Posterior cingulate gyrus (tissue), 11 donors: ENCODE results near the gene GPLD1.

Experiments used
- DNase-seq, 10 donors: peaks; one replicate each; pipeline versions ENCODE4 v3.0.0 to v3.0.0-alpha.2; 2020 to 2021; ENCODE audit warnings: mixed read lengths in 3 of 10
- intact Hi-C: fragments of 100-400 bp; cut with DNase I; formaldehyde crosslinking; loops from one replicate; pipeline ENCODE4 v1.15.1; 2023

The GPLD1 gene

GRCh38 chr6:24464253-24465038, 24.9 kb downstream of the GPLD1 start:
- DNase-seq = no peak
- intact Hi-C loops = no loop called here

DNA sequence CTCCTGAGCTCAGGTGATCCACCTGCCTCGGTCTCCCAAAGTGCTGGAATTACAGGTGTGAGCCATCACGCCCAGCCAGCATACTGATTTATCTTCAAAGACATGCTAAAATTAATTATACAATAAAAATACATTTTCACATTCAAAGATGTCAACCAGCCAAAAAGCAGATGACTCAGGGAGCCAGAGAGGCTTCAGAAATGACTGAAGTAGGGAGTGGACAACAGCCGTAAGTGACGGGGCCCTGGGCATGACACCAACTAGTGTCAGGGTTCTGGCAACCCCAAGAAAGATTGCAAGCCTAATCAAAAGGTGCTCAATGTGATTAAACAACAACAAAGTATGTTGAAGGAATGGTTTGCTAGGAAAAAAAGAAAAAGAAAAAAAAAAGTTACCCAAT, 28.4 kb downstream of the GPLD1 start:
- intact Hi-C loops = no loop called here
- no peak for DNase-seq

GRCh38 chr6:24458941-24459340, 30.4 kb downstream of the GPLD1 start:
- intact Hi-C loops = no loop called here
- no peak for DNase-seq

GRCh38 chr6:24458134-24458533, 31.2 kb downstream of the GPLD1 start:
- DNase-seq = no peak
- intact Hi-C loops = no loop called here

GRCh38 chr6:24455061-24455460, 34.3 kb downstream of the GPLD1 start:
- intact Hi-C loops = no loop called here
- no peak for DNase-seq

GRCh38 chr6:24454452-24454851, 34.9 kb downstream of the GPLD1 start:
- intact Hi-C loops = no loop called here
- DNase-seq = no peak

GRCh38 chr6:24453921-24454320, 35.5 kb downstream of the GPLD1 start:
- intact Hi-C loops = no loop called here
- DNase-seq = no peak

DNA sequence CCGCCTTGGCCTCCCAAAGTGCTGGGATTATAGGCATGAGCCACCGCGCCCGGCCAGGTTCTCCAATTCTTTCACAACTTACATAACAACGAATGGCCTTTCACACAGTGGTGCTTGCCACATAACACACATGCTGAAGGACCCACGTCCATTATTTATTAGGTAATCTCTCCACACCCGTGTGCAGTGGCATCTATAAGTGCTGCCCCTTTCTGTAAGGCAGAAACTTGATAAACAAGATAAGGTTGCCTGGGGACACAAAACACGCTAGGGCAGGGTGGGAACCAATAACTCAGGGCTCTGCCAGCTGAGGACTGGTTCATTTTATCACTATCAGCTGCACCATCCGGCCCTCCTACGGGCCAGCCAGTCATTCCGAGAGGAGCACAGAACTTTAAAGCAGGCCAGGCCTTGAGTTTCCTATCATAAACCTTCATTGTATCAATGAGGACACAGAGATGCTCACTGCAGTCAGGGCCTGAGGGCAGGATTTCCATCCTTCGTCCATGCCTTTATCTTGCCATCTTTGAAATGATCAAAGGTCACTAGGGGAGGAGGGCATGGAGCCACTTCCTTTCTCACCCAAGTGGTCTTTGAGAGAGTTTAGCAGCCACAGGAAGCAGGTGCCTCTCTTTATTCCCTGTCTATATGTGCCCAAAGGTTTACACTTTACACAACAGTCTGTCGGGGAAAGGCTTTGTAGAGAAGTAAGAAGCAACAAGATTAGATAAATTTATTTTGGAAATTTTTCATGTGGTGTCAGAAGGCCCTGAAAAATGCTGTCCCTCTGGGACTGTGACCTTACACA, 37.6 kb downstream of the GPLD1 start:
- no peak for DNase-seq
- intact Hi-C loops = no loop called here

DNA sequence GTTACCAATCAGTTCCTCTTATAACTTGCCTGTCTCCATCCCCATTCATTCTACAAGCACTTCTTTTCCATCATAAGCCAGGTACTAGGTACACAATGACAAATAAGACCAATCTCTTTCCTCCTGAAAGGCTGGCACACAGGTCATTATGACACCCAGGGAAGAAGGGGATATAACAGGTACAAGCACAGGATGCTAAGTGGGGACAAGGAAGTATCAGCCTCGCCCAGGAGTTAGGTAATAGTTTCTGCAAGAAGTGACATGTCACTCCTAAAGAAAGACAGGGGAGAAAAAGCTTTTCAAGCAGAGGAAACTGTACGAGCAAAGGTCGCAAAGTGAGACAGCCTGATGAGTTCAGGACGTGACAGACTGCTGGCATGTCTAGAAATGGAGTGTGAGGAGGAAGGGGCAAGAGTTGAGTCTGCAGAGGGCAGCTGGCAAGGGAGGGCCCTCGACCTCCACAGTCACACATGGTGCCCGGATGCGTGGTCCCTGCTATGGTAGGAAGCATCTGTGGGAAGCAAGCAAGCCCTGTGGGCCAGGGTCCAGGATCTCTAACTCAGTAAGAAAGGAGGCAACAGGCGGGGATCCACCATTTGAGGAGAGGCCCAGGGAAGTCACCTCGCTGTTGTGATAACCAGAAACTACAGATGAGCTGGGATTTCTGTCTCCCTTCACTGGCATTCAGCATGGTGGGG, 40.4 kb downstream of the GPLD1 start:
- intact Hi-C loops = no loop called here
- no peak for DNase-seq

DNA sequence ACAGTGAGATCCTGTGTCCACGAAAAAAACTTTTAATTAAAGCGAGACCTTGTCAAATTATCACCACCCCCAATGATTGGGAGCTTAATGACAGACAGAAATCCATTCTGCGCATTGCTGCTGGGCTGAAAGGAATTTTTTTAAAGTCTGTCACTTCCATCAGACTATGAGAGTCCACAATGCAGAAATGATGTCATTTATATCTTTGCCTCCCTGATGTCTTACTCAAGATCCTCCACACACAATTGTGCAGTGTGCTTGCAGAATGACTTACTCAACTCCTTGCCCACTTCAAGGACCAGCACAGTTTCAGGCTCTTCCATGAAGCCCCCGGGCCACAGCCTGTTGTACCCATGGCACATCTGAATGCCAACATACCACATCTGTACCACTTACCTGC, 41.0 kb downstream of the GPLD1 start:
- intact Hi-C loops = no loop called here

GRCh38 chr6:24446670-24447069, 42.7 kb downstream of the GPLD1 start:
- DNase-seq = no peak

More for the DNA sequence above, 41.0 kb downstream of the GPLD1 start:
- DNase-seq = no peak

DNA sequence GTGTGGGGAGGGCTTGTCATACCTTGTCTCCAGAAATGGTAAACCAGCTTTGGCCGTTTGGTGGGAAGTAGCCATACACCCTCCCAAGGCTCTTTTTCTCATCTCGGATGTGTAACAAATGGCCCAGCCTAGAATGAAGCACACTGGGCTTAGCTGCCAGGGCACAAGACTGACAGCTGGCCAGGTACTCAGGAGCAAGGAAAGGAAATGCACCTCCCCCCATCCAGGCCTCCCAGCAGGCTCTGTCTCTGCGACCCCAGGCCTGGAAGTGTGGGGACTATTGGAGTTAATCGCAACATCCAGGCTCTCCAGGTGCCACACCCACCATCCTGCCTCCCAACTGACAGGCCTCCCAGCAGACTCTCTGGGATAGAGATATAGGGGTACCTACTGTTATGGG, 43.7 kb downstream of the GPLD1 start:
- intact Hi-C loops = no loop called here
- no peak for DNase-seq

More at GRCh38 chr6:24446670-24447069, 42.7 kb downstream of the GPLD1 start:
- intact Hi-C loops = no loop called here

DNA sequence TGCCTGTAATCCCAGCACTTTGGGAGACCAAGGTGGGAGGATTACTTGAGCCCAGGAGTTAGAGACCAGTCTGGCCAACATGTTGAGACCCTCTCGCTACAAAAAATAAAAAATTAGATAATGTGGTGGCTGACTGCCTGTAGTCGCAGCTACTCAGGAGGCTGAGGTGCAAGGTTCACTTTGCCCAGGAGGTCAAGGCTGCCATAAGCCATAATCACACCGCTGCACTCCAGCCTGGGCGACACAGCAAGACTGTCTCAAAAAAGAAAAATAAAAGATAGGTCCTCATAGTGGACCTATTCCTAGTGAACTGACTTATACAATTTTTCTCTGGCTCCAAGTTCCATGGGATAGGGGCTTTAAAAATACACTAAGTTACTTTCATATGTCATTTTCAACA, 44.8 kb downstream of the GPLD1 start:
- DNase-seq = no peak
- intact Hi-C loops = no loop called here

DNA sequence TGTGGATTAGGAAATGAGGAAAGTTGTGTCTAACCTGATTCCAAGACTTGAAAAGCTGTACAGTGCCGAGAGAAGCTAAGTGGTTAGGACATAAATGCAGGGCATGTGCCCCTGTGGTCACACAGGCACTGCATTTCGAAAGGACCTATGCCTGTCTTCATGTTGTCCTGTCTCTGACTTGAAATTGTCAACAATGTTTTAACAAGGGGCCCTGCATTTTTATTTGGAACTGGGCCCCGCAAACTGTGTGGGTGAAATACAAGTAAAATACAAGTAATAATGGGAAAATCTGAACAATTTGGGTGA, 47.8 kb downstream of the GPLD1 start:
- DNase-seq = no peak
- intact Hi-C loops = no loop called here

- intact Hi-C loops = no loop called here
- DNase-seq = no peak
Observed at GRCh38 chr6:24440897-24441598, 48.3 kb downstream of the GPLD1 start.

DNA sequence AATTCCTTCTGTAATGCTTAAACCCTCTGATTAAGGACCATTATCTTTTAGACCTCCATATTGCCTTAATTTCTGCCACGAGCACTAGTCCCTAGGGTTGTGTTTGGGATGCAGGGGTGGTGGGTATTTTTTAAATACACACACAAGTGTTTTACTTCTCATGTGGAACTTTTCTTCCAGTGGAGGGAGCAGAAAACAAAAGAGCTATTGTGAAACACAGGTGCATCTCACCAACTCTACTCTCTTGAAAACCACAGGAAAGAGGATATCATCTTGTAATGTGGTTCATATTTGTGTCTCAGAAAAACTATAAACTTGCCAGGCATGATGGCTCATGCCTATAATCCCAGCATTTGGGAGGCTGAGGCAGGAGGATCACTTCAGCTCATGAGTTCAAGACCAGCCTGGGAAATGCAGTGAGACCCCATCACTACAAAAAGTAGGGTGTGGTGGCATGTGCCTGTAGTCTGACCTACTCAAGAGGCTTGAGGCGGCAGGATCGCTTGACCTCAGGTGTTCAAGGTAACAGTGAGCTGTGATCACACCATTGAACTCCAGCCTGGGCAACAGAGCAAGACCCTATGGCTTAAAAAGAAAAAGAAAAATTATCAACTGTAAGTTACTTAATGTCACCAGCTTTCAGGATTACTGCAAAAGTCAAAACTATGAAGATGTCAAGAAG, 49.4 kb downstream of the GPLD1 start:
- DNase-seq = no peak
- intact Hi-C loops = no loop called here

DNA sequence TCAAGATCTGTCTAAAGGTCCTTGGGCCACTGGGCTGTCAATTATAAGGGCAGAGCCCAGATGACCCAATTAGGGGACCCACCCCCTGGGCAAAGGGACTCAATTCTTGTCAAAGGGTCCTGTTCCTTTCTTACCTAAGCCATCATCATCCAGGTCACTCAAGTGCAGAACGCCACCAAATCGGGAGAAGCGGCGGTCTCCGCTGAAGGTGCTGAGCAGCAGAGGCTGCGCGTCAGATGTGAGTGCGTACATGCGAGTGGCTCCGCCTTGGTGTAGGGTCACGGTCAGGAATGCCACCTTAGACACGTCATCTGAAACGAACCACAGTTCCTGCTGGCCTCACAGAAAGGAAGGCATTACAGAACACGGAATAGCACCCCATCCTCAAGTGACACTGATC, 52.4 kb downstream of the GPLD1 start:
- intact Hi-C loops = no loop called here
- DNase-seq = no peak

- intact Hi-C loops = loop anchor here (5.0 kb wide), 1 partner anchor 265 kb away; no protein-coding TSS in a partner anchor
- peak in 6 of 10 donors; percentile 15 to 87 (median 50) for DNase-seq
Observed at GRCh38 chr6:24432611-24433010, 56.8 kb downstream of the GPLD1 start.

DNA sequence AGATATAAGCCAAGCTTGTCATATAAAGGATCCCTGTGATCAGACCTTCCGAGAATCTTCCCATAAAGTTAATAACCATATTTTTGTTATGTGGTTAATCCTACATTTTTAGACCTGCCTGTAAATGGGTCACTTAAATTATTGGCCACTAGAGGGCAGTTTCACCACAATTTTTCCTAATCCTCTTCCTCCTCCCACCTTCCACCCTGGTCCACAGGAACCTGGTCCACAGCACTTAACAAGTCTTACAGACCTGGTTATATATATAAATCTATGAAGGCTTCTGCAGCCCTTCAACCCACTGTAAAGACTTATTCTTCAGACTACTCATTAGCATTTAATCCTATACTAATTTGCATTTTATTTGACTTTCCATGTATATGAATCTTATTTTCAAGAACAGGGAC, 58.3 kb downstream of the GPLD1 start:
- intact Hi-C loops = loop anchor here (5.0 kb wide), 1 partner anchor 266 kb away; no protein-coding TSS in a partner anchor
- no peak for DNase-seq

GRCh38 chr6:24430086-24430485, 59.3 kb downstream of the GPLD1 start:
- no peak for DNase-seq
- intact Hi-C loops = loop anchor here (5.0 kb wide), 1 partner anchor 267 kb away; no protein-coding TSS in a partner anchor
